Mesothelial cell of epicardium (in vitro differentiated cells): ENCODE data around the gene DXO. TPM values are rescaled to one million over a fixed set of nuclear protein-coding genes. Genes with fewer than 3 reads are reported as not detected.
"Not testable (repeated sequence)": the region's sequence is repeated elsewhere in the genome, so short reads cannot be mapped to it uniquely, and the experiment has no call there.

Experiments
- DNase-seq, 2 experiments: peaks; one replicate each; pipeline ENCODE4 v3.0.0; 2021; ENCODE audit warnings: low spot score in 2 of 2; ENCODE audit not compliant: unreplicated experiment in 2 of 2
- H3K27ac Mint-ChIP-seq: 2 replicates; pipeline ENCODE4 v1.8.0; 2021; ENCODE audit warnings: mixed read lengths
- H3K27me3 Mint-ChIP-seq: 2 replicates; pipeline ENCODE4 v1.8.0; 2021; ENCODE audit warnings: low read depth, mixed read lengths
- H3K36me3 Mint-ChIP-seq: 2 replicates; pipeline ENCODE4 v1.8.0; 2021; ENCODE audit warnings: mixed read lengths
- H3K4me1 Mint-ChIP-seq: 2 replicates; pipeline ENCODE4 v1.8.0; 2021; ENCODE audit warnings: mixed read lengths
- H3K4me3 Mint-ChIP-seq: 2 replicates; pipeline ENCODE4 v1.8.0; 2021; ENCODE audit warnings: mild to moderate bottlenecking, moderate library complexity, mixed read lengths
- H3K9me3 Mint-ChIP-seq: 2 replicates; pipeline ENCODE4 v1.8.0; 2021; ENCODE audit warnings: mixed read lengths
- CTCF ChIP-seq: fragments of 200-600 bp; sonication (generic); IDR thresholded peaks from one replicate; pipeline ENCODE4 v1.5.0; 2021; ENCODE audit warnings: antibody characterized with exemption; ENCODE audit not compliant: unreplicated experiment
- total RNA-seq: library from RNA; stranded (reverse); gene quantifications from 3 replicates; pipeline ENCODE4 v1.2.1, GENCODE V29; 2021

DXO gene
- total RNA-seq, 1 donor from 2014 or later: 28.1 TPM

- H3K9me3 Mint-ChIP-seq, H3K27me3 Mint-ChIP-seq, DNase-seq, H3K4me3 Mint-ChIP-seq, H3K27ac Mint-ChIP-seq, H3K36me3 Mint-ChIP-seq, H3K4me1 Mint-ChIP-seq: not testable (repeated sequence)
Observed at GRCh38 chr6:32004393-32004792, 32.5 kb upstream of the DXO start.

DNA sequence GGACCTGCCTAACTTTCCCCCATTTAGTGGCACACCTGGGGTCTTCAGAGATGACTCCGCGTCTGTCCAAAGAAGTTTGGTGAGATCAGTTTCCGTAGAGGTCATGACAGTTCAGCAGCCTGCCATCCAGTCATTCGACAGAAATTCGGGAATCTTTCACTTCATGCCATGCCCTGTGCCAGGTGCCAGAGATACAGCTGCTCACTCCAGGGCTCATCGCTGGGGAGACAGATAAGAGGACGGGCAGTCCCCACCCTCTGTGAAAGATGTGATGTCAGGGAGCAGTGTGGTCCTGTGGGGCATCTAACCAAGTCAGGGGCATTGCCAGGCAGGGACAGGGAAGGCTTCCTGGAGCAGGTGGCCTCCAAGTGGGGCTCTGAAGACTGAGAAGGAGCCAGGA lies 31.4 kb upstream of the DXO start:
- not testable (repeated sequence) for H3K4me1 Mint-ChIP-seq, H3K27me3 Mint-ChIP-seq, H3K9me3 Mint-ChIP-seq, H3K4me3 Mint-ChIP-seq, H3K36me3 Mint-ChIP-seq, DNase-seq, H3K27ac Mint-ChIP-seq

GRCh38 chr6:32002546-32003268 lies 30.8 kb upstream of the DXO start:
- not testable (repeated sequence) for H3K27me3 Mint-ChIP-seq, DNase-seq, H3K4me3 Mint-ChIP-seq, H3K27ac Mint-ChIP-seq, H3K9me3 Mint-ChIP-seq, H3K4me1 Mint-ChIP-seq, H3K36me3 Mint-ChIP-seq

DNA sequence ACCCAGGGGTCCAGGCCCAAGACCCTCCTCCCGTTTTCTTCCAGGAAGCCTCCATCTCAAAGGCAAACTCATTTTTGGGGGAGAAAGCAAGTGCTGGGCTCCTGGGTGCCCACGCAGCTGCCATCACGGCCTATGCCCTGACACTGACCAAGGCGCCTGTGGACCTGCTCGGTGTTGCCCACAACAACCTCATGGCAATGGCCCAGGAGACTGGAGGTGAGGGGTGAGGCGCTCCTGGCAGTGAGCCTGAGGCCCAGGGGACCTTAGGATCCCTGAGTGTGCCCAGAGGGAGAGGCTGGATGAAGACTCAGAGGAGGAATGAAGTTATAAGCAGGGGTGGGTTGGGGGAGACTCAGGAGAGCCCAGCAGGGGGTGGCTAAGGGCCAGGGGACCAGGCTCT lies 24.4 kb upstream of the DXO start:
- H3K4me3 Mint-ChIP-seq, H3K27ac Mint-ChIP-seq, H3K27me3 Mint-ChIP-seq, H3K4me1 Mint-ChIP-seq, H3K9me3 Mint-ChIP-seq, H3K36me3 Mint-ChIP-seq, DNase-seq: not testable (repeated sequence)

DNA sequence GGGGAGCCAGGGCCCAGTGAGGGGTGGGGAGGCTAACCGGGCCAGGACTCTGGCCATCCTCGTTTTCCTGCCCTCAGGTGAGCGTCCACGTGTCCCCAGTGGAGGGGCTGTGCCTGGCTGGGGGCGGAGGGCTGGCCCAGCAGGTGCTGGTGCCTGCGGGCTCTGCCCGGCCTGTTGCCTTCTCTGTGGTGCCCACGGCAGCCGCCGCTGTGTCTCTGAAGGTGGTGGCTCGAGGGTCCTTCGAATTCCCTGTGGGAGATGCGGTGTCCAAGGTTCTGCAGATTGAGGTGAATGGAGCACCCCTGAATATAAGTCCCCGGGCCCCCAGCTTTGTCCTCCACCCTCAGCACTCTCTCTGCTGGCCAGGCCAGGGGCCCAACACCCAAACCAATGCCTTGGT lies 22.5 kb upstream of the DXO start:
- not testable (repeated sequence) for H3K27ac Mint-ChIP-seq, H3K4me3 Mint-ChIP-seq, H3K27me3 Mint-ChIP-seq, H3K36me3 Mint-ChIP-seq, H3K9me3 Mint-ChIP-seq, DNase-seq, H3K4me1 Mint-ChIP-seq

DNA sequence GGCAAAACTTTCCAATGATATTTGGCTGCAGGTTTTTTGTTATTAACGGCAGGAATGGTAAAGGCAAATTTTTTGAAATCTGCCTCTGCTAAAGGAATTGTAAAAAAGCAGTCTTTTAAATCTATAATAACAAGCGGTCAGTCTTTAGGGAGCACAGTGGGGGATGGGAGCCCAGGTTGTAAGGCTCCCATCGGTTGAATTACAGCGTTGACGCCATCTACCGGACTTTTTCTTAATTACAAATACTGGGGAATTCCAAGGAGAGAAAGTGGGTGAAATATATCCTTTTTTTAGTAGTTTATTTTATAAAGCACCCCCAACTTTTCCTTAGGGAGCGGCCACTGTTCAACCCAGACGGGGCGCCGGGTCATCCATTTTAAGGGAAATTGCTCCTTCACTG lies 17.4 kb upstream of the DXO start:
- not testable (repeated sequence) for H3K36me3 Mint-ChIP-seq, H3K27me3 Mint-ChIP-seq, H3K4me1 Mint-ChIP-seq, H3K9me3 Mint-ChIP-seq, H3K27ac Mint-ChIP-seq, DNase-seq, H3K4me3 Mint-ChIP-seq

DNA sequence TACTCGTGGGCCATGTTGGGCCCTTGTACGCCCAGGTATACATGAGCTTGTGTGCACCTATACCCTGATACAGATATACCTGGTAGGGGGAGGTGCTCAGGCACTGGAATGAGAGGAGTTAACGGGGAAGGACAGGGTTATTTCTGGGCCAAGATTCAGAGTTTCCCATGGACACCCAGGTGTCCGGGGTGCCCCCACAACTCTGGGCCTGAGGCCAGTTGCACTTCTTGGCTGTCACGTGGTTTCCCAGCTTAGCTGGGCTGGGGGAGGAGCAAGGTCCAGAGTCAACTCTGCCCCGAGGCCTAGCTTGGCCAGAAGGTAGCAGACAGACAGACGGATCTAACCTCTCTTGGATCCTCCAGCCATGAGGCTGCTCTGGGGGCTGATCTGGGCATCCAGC lies 9.8 kb upstream of the DXO start, which contains the start of gene C4A:
Gene C4A, plus strand, starts transcription at position 314 of the 400 bp plus-strand sequence. Its CDS starts 51 bp downstream, at position 365.
- H3K27ac Mint-ChIP-seq, H3K36me3 Mint-ChIP-seq, H3K27me3 Mint-ChIP-seq, H3K4me1 Mint-ChIP-seq, DNase-seq, H3K9me3 Mint-ChIP-seq, H3K4me3 Mint-ChIP-seq: not testable (repeated sequence)

GRCh38 chr6:31980998-31981397 lies 9.1 kb upstream of the DXO start:
- H3K36me3 Mint-ChIP-seq, H3K9me3 Mint-ChIP-seq, DNase-seq, H3K27me3 Mint-ChIP-seq, H3K27ac Mint-ChIP-seq, H3K4me1 Mint-ChIP-seq, H3K4me3 Mint-ChIP-seq: not testable (repeated sequence)

DNA sequence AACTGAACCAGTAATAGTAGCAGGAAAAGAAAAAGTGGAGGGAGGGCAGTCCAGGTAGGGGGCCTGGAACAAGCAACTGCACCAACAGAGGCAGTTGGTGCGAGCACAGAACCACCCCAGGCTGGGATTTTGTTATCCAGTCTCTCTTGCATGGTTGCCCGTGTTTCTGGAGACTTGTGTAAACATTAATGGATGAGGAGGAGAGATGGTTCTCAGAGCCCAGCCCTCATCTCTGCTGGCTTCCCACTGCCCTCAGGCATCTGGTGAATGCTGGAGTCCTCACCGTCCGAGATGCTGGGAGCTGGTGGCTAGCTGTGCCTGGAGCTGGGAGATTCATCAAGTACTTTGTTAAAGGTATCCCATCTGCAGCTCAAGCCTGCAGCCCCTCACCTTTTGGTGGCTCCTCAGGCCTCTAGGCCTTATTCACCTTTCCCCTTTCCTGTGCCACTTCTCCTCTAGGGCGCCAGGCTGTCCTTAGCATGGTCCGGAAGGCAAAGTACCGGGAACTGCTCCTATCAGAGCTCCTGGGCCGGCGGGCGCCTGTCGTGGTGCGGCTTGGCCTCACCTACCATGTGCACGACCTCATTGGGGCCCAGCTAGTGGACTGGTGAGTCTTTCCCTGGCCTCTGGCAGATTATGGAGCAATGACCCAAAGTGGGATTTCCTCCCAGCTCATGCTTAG lies 8.4 kb upstream of the DXO start:
- not testable (repeated sequence) for H3K27me3 Mint-ChIP-seq, H3K4me1 Mint-ChIP-seq, H3K27ac Mint-ChIP-seq, H3K9me3 Mint-ChIP-seq, DNase-seq, H3K4me3 Mint-ChIP-seq, H3K36me3 Mint-ChIP-seq

DNA sequence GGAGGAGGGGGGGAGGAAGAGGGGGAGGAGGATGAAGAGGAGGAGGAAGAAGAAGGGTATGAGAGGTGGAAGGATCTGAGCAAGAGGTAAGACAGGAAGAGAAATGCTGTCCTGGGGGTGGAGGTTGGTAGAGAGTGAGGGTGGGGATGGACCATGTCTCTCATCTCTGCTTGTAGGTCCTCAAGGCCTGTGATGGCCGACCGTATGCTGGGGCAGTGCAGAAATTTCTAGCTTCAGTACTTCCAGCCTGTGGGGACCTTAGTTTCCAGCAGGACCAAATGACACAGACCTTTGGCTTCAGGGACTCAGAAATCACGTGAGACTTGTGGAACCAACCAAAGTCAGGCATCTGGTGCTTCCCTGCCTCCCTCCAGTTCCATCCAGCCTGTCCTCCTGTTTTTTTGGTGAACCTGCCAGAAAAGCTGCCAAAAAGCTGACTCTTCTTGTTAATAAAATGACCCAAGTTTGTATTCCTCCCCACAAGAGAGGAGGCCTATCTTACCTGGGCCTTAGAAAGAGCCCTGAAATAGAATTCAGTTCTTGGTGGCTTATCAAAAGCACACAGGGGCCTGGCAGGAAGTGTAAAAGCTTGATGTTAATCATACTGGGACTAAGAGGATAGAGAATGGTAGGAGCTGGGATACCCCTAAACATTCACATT lies 7.4 kb upstream of the DXO start:
- no peak for DNase-seq
- no peaks in the 10 kb centered on the region for H3K9me3 Mint-ChIP-seq
- no peaks in the 10 kb centered on the region for H3K4me1 Mint-ChIP-seq
- TF ChIP-seq CTCF: no peak
- no peak overlapping the region for H3K27ac Mint-ChIP-seq
- no peak overlapping the region for H3K4me3 Mint-ChIP-seq
- H3K27me3 Mint-ChIP-seq: no peaks in the 10 kb centered on the region
- peaks cover 16% of the 10 kb centered on the region for H3K36me3 Mint-ChIP-seq
